GM12878 (cell line): ENCODE results near the gene CALN1. TPM values are rescaled to one million over a fixed set of nuclear protein-coding genes. Genes with fewer than 3 reads are reported as not detected.

Experiments used
- ATAC-seq: fragments of 200-7000 bp; cut with Tn5 transposase; 3 replicates; pipeline ENCODE4 v1.9.1; 2020; ENCODE audit warnings: mild to moderate bottlenecking, moderate library complexity
- BruUV-seq: library from RNA; stranded (reverse); fragments of 400-500 nt; replicated peaks from 2 replicates; lab custom pipeline; 2021; lab: Mats Ljungman, UMichigan
- CTCF ChIA-PET: fragments of 300-600 bp; sonication (Branson Sonifier 250); formaldehyde crosslinking; extraction: SDS; loops from one replicate; lab custom pipeline; 2021; ENCODE audit warnings: inconsistent platforms; lab: Yijun Ruan, JAX
- POLR2A ChIA-PET: fragments of 350-600 bp; formaldehyde crosslinking; extraction: SDS; loops from one replicate; lab custom pipeline; 2021; ENCODE audit warnings: inconsistent platforms; lab: Charles Lee
- RAD21 ChIA-PET: fragments of 300-600 bp; sonication (Branson Sonifier 250); formaldehyde crosslinking; loops from one replicate; lab custom pipeline; 2023; ENCODE audit warnings: antibody characterized with exemption; ENCODE audit not compliant: unreplicated experiment; lab: Charles Lee
- SMC1A ChIA-PET: fragments of 300-600 bp; sonication (Branson Sonifier 250); formaldehyde crosslinking; loops from one replicate; lab custom pipeline; 2023; ENCODE audit not compliant: unreplicated experiment, uncharacterized antibody; lab: Charles Lee
- DNase-seq: peaks from one replicate; pipeline ENCODE4 v3.0.0-alpha.2; 2011; ENCODE audit warnings: low read depth, low spot score
- FAIRE-seq: peaks from 3 replicates; lab custom pipeline; 2011; peaks lifted over from hg19 to GRCh38; lab: Jason Lieb, UNC
- H2AFZ ChIP-seq: 2 replicates; pipeline ENCODE4 v1.6.0; 2011; ENCODE audit warnings: low read depth, low read length, control low read depth; ENCODE audit not compliant: control insufficient read depth
- H3K27ac ChIP-seq: 2 replicates; pipeline ENCODE4 v1.5.1; 2011; ENCODE audit warnings: control low read depth; ENCODE audit not compliant: control insufficient read depth, insufficient read depth
- H3K27me3 ChIP-seq, 2 experiments: replicated peaks in 1 of 2; 2 replicates each; pipeline versions ENCODE4 v1.6.0 to v1.6.1; 2011; ENCODE audit warnings: low read length in 1 of 2; ENCODE audit not compliant: control insufficient read depth in 2 of 2, insufficient read depth in 2 of 2
- H3K36me3 ChIP-seq, 2 experiments: 2 replicates each; pipeline ENCODE4 v1.5.1; 2011; ENCODE audit warnings: low read length in 1 of 2; ENCODE audit not compliant: control insufficient read depth in 2 of 2, insufficient read depth in 2 of 2
- H3K4me1 ChIP-seq: 2 replicates; pipeline ENCODE4 v1.6.1; 2011; ENCODE audit warnings: mild to moderate bottlenecking, low read length, moderate library complexity, mixed read lengths; ENCODE audit not compliant: control insufficient read depth, insufficient read depth
- H3K4me2 ChIP-seq: 2 replicates; pipeline ENCODE4 v1.6.0; 2011; ENCODE audit warnings: control low read depth; ENCODE audit not compliant: control insufficient read depth, insufficient read depth
- H3K4me3 ChIP-seq: fragments of 200-600 bp; sonication (generic); 2 replicates; pipeline ENCODE4 v1.5.1; 2016
- H3K79me2 ChIP-seq: 2 replicates; pipeline ENCODE4 v1.6.0; 2011; ENCODE audit warnings: low read length; ENCODE audit not compliant: control insufficient read depth, insufficient read depth
- H3K9ac ChIP-seq: 2 replicates; pipeline ENCODE4 v1.8.0; 2011; ENCODE audit warnings: low read length, control low read depth, mixed read lengths; ENCODE audit not compliant: control insufficient read depth, insufficient read depth
- H3K9me3 ChIP-seq: replicated peaks from 3 replicates; pipeline ENCODE4 v1.5.1; 2011; ENCODE audit warnings: mild to moderate bottlenecking, low read length; ENCODE audit not compliant: control insufficient read depth, insufficient read depth
- H4K20me1 ChIP-seq: 2 replicates; pipeline ENCODE4 v1.6.0; 2011; ENCODE audit not compliant: control insufficient read depth, insufficient read depth
- HSF1 ChIP-seq: fragments of 150-350 bp; IDR thresholded peaks from 2 replicates; pipeline ENCODE4 v1.6.1; 2014; ENCODE audit warnings: mild to moderate bottlenecking, low read depth, low read length
- SKIL ChIP-seq: fragments of 450-650 bp; IDR thresholded peaks from 2 replicates; pipeline ENCODE4 v1.6.1; 2017; ENCODE audit warnings: mild to moderate bottlenecking, low read depth, inconsistent platforms; ENCODE audit not compliant: poor library complexity, severe bottlenecking
- SP1 ChIP-seq: IDR thresholded peaks from one replicate; pipeline ENCODE4 v1.6.1; 2011; ENCODE audit warnings: low read depth, low read length
- WGBS: methylation state at CpG from one replicate; pipeline ENCODE4 v1.1.6; 2016; ENCODE audit warnings: low lambda C conversion rate; ENCODE audit not compliant: insufficient replicate concordance, insufficient coverage; ENCODE audit errors: missing lambda C conversion rate; 5-methylcytosine and 5-hydroxymethylcytosine counted together
- in situ Hi-C: fragments of 300-500 bp; cut with MboI; formaldehyde crosslinking; loops from 9 replicates; pipeline ENCODE4 v1.14.3; 2018; ENCODE audit warnings: mixed read lengths
- intact Hi-C: fragments of 100-400 bp; cut with micrococcal nuclease; formaldehyde crosslinking; loops from one replicate; pipeline ENCODE4 v1.14.2; 2022; ENCODE audit not compliant: unreplicated experiment
- polyA plus RNA-seq, 11 experiments: library from polyadenylated mRNA; depleted of rRNA in 4 of 11; unstranded in 6 of 11; stranded (reverse) in 5 of 11; fragments of >200 nt; fragmentation: Nextera tagmentation in 4 of 11; fragmentation: Illumina TruSeq in 1 of 11; extraction: Ambion mirVana in 4 of 11; extraction: Trizol in 1 of 11; gene quantifications; 1 replicate in 1 of 11; 2 replicates in 10 of 11; pipeline versions ENCODE4 v1.2.1 to v1.2.3, GENCODE V29; 2011 to 2016; ENCODE audit warnings: inconsistent platforms in 2 of 11, missing spikeins in 2 of 11, low read depth in 1 of 11
- total RNA-seq, 4 experiments: library from RNA; depleted of rRNA in 3 of 4; stranded (reverse); fragments of >200 nt in 3 of 4; fragmentation: Illumina TruSeq in 1 of 4; extraction: Trizol in 1 of 4; gene quantifications; 2 replicates each; pipeline versions ENCODE4 v1.2.1 to v1.2.3, GENCODE V29; 2013 to 2021
- TF ChIP-seq, protein P1 (sequence below): IDR thresholded peaks from 2 replicates; pipeline ENCODE4 v1.6.1; 2012; ENCODE audit warnings: low read length, inconsistent platforms
- TF ChIP-seq, protein P2 (sequence below): fragments of 450-650 bp; IDR thresholded peaks from 2 replicates; pipeline ENCODE4 v1.6.1; 2018; ENCODE audit warnings: mild to moderate bottlenecking, low read depth, moderate library complexity; ENCODE audit not compliant: partially characterized antibody

CALN1 gene
- total and polyA plus RNA-seq, 10 of the 15 experiments (the other 5 are each of a cell fraction or from before 2014, with no cell fraction given), result 0.48 to 15.3 (median 1.6) TPM

GRCh38 chr7:72025381-72025960 lies 386.7 kb downstream of the CALN1 start:
- no TSS peak for BruUV-seq
- intact Hi-C loops (no loop called here), in situ Hi-C loops (no loop called here)
- Histone ChIP-seq H3K27ac (no peak overlapping the region), H3K4me2 (no peak overlapping the region), H3K4me3 (no peak overlapping the region), H3K79me2 (no peaks in the 10 kb centered on the region), H3K4me1 (no peaks in the 10 kb centered on the region), H3K9me3 (no peaks in the 10 kb centered on the region; the same call in 2 of the 3 replicates), H4K20me1 (no peaks in the 10 kb centered on the region), H2AFZ (no peak overlapping the region), H3K36me3 (no peaks in the 10 kb centered on the region), H3K9ac (no peak overlapping the region), H3K27me3 (no peaks in the 10 kb centered on the region)
- TF ChIP-seq SKIL, result no peak
- TF ChIP-seq HSF1, result no peak
- TF ChIP-seq, protein P1, sequence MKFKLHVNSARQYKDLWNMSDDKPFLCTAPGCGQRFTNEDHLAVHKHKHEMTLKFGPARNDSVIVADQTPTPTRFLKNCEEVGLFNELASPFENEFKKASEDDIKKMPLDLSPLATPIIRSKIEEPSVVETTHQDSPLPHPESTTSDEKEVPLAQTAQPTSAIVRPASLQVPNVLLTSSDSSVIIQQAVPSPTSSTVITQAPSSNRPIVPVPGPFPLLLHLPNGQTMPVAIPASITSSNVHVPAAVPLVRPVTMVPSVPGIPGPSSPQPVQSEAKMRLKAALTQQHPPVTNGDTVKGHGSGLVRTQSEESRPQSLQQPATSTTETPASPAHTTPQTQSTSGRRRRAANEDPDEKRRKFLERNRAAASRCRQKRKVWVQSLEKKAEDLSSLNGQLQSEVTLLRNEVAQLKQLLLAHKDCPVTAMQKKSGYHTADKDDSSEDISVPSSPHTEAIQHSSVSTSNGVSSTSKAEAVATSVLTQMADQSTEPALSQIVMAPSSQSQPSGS, result no peak
- TF ChIP-seq SP1, result no peak
- TF ChIP-seq, protein P2, sequence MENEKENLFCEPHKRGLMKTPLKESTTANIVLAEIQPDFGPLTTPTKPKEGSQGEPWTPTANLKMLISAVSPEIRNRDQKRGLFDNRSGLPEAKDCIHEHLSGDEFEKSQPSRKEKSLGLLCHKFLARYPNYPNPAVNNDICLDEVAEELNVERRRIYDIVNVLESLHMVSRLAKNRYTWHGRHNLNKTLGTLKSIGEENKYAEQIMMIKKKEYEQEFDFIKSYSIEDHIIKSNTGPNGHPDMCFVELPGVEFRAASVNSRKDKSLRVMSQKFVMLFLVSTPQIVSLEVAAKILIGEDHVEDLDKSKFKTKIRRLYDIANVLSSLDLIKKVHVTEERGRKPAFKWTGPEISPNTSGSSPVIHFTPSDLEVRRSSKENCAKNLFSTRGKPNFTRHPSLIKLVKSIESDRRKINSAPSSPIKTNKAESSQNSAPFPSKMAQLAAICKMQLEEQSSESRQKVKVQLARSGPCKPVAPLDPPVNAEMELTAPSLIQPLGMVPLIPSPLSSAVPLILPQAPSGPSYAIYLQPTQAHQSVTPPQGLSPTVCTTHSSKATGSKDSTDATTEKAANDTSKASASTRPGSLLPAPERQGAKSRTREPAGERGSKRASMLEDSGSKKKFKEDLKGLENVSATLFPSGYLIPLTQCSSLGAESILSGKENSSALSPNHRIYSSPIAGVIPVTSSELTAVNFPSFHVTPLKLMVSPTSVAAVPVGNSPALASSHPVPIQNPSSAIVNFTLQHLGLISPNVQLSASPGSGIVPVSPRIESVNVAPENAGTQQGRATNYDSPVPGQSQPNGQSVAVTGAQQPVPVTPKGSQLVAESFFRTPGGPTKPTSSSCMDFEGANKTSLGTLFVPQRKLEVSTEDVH, result no peak
- WGBS, result 2% methylated on average over 3 of the region's 3 CpGs
- FAIRE-seq, result no peak
- DNase-seq, result no peak
- ATAC-seq, result no peak
- ChIA-PET SMC1A (no interaction called here), POLR2A (no interaction called here), RAD21 (no interaction called here), CTCF (no interaction called here)
